ENCODE measurements around the gene FAM161B. TPM values are rescaled to one million over a fixed set of nuclear protein-coding genes. Genes with fewer than 3 reads are reported as not detected.

FAM161B gene
- total and polyA plus RNA-seq, 2 of the 8 experiments (the other 6 are each of a cell fraction or from before 2014, with no cell fraction given): 0.14 to 0.32 TPM

DNA sequence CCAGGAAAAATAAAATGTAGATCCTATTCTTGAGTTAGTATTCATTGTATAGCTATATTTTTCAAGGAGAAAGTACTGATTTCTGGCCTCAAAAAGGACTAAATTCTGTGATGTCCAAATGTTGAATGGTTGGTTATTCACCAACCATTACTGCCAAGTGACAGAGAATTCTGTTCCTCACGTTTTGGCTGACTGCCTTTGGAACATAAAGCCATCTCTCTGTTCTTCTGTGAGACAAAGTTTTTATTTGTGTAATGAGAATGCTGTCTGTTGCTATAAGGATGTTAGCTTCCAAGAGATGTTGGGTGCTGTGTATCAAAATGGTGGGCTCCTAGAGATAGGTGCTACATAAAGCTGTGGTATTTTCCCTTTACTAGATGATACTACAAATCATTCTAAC lies 54.0 kb downstream of the FAM161B start:
- FAIRE-seq (no peak), DNase-seq (ENCODE audit: low read depth in 1 of 2, low spot score in 2 of 2) (no peak)
- no peak overlapping the region for H2AK5ac ChIP-seq (ENCODE audit: low read depth, low read length)
- H3K4ac ChIP-seq (replicated peaks; ENCODE audit: insufficient read length, low read depth, low read length): no peak overlapping the region
- H2BK15ac ChIP-seq (ENCODE audit: low read length): no peak overlapping the region
- H2BK20ac ChIP-seq (ENCODE audit: low read length): no peak overlapping the region
- H3K9ac ChIP-seq (replicated peaks in 1 of 4; ENCODE audit: extremely low read depth in 1 of 4, low read depth in 3 of 4, low read length in 3 of 4): no peak overlapping the region
- H4K91ac ChIP-seq (replicated peaks; ENCODE audit: insufficient read length, low read length): no peak overlapping the region
- no peak overlapping the region for H3K23ac ChIP-seq (ENCODE audit: insufficient read length)
- H3K27ac ChIP-seq (ENCODE audit: low read depth, low read length): no peak overlapping the region
- H2BK5ac ChIP-seq (ENCODE audit: low read depth, low read length): no peak overlapping the region
- POLR2A ChIA-PET (ENCODE audit: partially characterized antibody): no interaction called here
- H4K20me1 ChIP-seq (replicated peaks in 1 of 2; ENCODE audit: control insufficient read depth in 1 of 2, insufficient read depth in 2 of 2, low read length in 2 of 2): no peaks in the 10 kb centered on the region
- H3K4me3 ChIP-seq (ENCODE audit: extremely low read depth in 1 of 4, insufficient read depth in 2 of 4, low read depth in 3 of 4, low read length in 4 of 4): no peak overlapping the region
- H2BK12ac ChIP-seq (ENCODE audit: low read depth, low read length): no peak overlapping the region
- no peaks in the 10 kb centered on the region for H3K79me1 ChIP-seq (ENCODE audit: low read depth, low read length)
- H2AFZ ChIP-seq (ENCODE audit: low read length): no peak overlapping the region
- H3K23me2 ChIP-seq (ENCODE audit: low read depth, low read length): no peaks in the 10 kb centered on the region; the same call in 1 of the 2 replicates
- no peak overlapping the region for H3K4me2 ChIP-seq (ENCODE audit: insufficient read depth in 1 of 2, low read depth in 2 of 2, low read length in 2 of 2)
- H2BK120ac ChIP-seq (replicated peaks; ENCODE audit: low read depth, low read length): no peak overlapping the region
- CTCF ChIA-PET (ENCODE audit: partially characterized antibody): interaction anchor here (0.6 to 0.7 kb wide), 3 partner anchors 69 to 167 kb away, joined by 3 to 4 read pairs (median 4); no protein-coding TSS in a partner anchor
- WGBS, 2 experiments (ENCODE audit: extremely low coverage in 1 of 2, insufficient coverage in 1 of 2, insufficient read length in 1 of 2, insufficient replicate concordance in 2 of 2, low coverage in 1 of 2, low lambda C conversion rate in 2 of 2, missing lambda C conversion rate in 1 of 2): 78% methylated on average over 1 of the region's 1 CpG; no CpG with 5 or more reads in 1 of the 2 experiments
- peaks cover 2 to 48% (median 32%) of the 10 kb centered on the region in 4 experiments; a peak in 7 of 8 replicates for H3K36me3 ChIP-seq (ENCODE audit: control insufficient read depth in 2 of 4, insufficient read depth in 4 of 4, low read length in 3 of 4)
- H3K14ac ChIP-seq (ENCODE audit: insufficient read length): no peak overlapping the region
- H4K5ac ChIP-seq (ENCODE audit: insufficient read length, low read depth, low read length): no peak overlapping the region
- no peaks in the 10 kb centered on the region for H3K4me1 ChIP-seq (replicated peaks in 1 of 4; ENCODE audit: control insufficient read depth in 3 of 4, insufficient read depth in 4 of 4, low read length in 3 of 4)
- H3K27me3 ChIP-seq (replicated peaks in 1 of 4; ENCODE audit: control insufficient read depth in 3 of 4, extremely low read depth in 1 of 4, insufficient read depth in 3 of 4, low read length in 3 of 4): no peaks in the 10 kb centered on the region
- no peak overlapping the region for H3K18ac ChIP-seq (ENCODE audit: extremely low read depth, low read length)
- no peak overlapping the region for H3K56ac ChIP-seq (replicated peaks; ENCODE audit: insufficient read length, low read depth, low read length)
- H4K8ac ChIP-seq (ENCODE audit: extremely low read depth, insufficient read depth, low read length): no peak overlapping the region
- no peaks in the 10 kb centered on the region for H3K9me3 ChIP-seq (ENCODE audit: insufficient read depth in 2 of 2, low read depth in 1 of 2, low read length in 1 of 2)
- H3K79me2 ChIP-seq (ENCODE audit: control insufficient read depth in 1 of 2, insufficient read depth in 2 of 2, low read length in 2 of 2): peaks cover 0 to 7% of the 10 kb centered on the region in 2 experiments; a peak in 1 of 4 replicates
